HG03135 (cell line): ENCODE results near the gene KLF16.
A peak's percentile ranks its signal among the peaks of the same experiment; 100 is the strongest.

Experiments used
- ATAC-seq: cut with Tn5 transposase; IDR thresholded peaks from one replicate; pipeline ENCODE4 v1.9.1; 2021; ENCODE audit warnings: mild to moderate bottlenecking, moderate library complexity; ENCODE audit not compliant: unreplicated experiment

The KLF16 gene

GRCh38 chr19:1826557-1827521, 36.5 kb downstream of the KLF16 start:
- ATAC-seq = no peak

- no peak for ATAC-seq
Observed at GRCh38 chr19:1825909-1826556, 37.3 kb downstream of the KLF16 start.

- no peak for ATAC-seq
Observed at GRCh38 chr19:1824252-1824622, 39.1 kb downstream of the KLF16 start.

GRCh38 chr19:1823539-1824251, 39.7 kb downstream of the KLF16 start:
- no peak for ATAC-seq

- no peak for ATAC-seq
Observed at GRCh38 chr19:1823020-1823419, 40.4 kb downstream of the KLF16 start.

GRCh38 chr19:1822210-1822609, 41.2 kb downstream of the KLF16 start:
- ATAC-seq = no peak

DNA sequence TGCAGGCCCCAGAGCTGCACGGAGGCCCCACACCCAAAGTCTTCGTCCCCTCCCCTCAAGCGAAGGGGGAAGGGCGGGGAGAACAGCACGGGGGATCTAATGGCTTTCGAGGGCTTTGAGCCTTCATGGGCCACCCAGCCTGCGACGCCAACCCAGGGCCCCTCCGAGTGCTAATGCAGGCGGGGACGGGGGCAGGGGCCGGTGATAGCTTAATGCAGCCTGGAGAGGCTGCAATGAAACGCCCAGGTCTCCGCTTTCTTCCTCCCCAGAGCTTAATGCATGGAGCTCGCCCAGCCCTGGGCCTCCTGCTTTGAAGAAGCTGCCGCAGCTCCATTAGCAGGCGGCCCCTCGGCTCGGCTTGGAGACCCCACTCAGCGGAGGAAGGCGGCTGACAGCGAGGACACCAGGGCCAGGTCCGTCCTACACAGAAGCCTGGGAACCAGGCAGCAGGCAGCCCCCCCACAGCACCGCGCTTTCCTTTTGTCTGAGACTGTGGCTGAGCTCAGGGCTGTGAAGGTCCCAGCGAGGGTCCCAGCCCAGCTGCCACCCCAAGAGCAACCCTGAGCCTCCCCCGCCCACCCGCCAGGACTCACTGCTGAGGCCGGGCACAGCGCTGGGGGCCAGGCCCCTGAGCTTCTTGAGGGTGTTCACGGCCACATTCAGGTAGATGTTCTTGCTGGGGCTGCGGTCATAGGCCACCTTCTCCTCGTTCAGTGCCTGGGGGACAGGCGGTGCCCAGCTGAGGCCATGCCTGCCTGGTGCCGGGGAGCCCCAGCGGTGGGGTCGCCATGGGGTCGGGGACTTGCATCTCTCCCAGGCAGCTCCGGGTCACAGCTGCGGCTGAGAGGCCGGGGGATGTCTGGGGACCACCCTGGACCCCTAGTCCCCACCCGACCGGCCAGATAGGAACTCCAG, 43.8 kb downstream of the KLF16 start:
- ATAC-seq = no peak

DNA sequence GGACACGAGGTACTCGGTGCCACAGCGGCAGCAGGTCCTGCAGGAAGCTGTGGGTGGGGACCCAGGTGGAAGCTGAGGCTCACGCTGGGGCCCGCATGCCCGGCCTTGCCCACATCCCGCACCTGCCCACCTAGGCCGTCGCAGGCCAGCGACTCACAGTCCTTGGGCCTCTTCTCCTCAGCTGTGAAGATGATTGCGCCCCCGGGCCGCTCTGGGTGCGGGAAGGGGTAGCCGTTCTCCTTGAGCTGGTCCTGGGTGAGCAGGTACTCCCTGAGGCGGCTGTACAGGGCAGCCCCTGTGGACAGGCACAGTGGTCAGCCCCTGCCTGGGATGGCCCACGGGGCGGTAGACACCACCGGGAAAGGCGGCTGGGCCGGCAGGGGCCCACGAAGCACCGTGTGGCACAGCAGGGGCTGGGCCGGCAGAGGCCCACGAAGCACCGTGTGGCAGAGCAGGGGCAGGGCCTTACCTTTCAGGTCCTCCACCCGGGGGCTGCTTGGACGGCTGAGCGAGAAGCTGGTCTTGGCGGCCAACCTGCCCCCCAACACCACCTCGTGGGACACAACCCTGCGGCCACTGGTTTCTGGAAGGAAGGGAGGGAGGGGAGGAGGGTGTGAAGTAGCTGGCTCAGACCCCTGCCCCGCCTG, 44.7 kb downstream of the KLF16 start:
- ATAC-seq = no peak

DNA sequence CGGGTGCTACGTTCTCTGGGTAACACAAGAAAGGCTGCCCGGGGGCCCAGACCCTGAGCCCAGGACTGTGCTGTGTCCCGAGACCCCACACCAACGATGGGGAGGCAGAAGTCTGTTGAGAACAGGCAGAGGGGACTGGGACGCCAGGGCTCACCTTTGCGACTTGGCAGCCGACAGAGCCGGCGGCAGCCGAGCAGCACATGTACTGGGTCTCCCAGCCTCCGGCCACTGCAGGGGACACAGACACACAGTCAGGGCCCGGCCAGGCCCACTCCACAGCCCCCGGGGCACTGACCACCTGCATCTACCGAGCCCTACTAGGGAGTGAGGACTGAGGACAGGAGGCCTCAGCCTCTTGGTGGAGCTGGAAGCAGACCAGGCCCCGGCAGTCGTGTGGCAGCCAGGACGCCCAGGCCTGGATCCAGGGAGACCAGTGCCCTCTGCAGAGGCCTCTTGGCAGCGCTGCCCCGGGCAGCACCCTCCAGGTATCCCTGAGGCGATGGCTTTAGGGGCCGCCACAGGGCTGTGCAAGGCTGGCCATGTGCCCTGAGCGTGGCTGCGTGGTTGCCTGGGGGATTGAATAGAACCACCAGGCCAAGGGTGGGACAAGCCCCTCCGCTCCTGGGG, 45.7 kb downstream of the KLF16 start:
- no peak for ATAC-seq

DNA sequence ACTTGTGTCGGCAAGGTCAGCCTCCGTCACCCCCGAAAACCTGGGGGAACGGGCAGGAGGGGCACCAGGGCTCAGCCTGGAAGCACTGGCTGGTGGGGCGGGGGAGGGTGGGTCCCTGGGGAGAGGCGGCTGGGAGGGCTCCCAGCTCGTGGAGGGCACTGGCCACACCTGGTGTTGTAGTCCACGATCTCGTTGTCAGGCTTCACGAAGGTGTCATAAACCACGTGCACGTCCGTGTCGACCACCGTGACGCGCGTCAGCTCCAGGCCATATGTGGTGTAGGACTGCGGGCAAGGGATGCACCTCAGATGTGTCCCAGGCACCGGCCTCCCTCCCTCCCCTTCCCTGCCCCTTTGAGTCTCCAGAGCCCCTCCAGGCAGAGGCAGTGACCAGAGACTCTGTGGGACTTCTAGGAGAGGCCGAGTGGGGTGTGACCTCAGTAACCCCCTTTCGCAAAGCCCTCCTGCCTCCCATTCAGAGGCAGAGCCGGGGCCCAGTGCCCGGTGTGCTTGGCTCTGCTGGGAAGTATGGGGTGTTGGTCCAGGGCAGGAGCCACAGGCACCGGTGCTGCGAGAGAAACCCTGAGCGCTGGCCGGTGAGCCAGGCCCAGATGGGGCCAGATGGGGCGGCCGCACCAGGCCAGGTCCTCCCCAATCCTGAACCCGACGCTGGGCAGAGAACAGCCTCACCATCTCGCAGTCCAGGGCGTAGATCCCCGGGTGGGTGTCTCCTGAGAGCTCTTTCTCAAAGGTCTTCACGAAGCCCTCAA, 46.7 kb downstream of the KLF16 start:
- no peak for ATAC-seq

DNA sequence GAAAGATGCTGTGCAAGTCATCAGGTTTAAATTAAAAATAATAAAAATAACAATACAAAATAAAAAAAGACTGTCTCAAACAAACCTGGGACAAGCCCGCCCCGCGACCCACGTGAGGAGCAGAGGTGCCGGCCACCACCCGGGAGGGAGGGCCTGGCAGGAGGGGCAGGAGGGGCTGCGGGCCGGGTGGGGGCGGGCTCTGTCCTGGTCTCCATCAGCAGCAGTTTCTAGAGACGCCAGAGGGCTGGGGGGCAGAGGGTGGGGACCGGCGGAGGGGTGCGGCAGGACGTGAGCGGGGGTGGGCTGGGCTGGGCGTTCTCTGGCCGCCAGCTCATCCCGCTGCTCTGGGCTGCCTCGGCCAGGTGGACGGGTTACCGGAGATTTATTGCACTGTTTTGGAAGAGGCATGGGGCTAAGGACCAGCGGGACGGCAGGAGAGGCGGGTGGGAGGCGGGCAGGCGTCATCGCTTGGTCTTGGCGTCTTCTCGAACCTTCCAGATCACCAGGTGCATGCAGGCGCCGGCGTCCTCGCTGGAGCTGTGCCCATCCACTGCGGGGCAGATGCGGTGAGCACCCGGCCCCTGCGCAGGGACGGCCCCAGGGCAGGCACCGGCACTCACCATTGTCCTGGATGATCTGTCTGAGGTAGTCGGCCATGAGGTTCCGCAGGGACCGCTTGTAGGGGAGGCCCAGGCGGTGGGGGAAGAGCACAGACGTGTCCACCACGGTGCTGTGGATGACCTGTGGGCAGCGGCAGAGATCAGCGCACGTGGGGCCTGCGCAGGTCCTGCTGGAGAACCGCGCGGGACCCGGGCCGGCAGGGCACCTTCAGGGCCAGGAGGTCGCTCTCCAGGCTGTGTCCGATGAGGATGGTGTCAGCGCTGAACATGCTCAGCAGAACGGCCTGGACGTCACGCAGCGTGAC, 47.5 kb downstream of the KLF16 start:
- ATAC-seq = no peak

GRCh38 chr19:1814833-1815604, 48.4 kb downstream of the KLF16 start:
- no peak for ATAC-seq

- ATAC-seq = no peak
Observed at GRCh38 chr19:1814391-1814790, 49.0 kb downstream of the KLF16 start.

GRCh38 chr19:1813192-1814182, 49.9 kb downstream of the KLF16 start:
- ATAC-seq = no peak

DNA sequence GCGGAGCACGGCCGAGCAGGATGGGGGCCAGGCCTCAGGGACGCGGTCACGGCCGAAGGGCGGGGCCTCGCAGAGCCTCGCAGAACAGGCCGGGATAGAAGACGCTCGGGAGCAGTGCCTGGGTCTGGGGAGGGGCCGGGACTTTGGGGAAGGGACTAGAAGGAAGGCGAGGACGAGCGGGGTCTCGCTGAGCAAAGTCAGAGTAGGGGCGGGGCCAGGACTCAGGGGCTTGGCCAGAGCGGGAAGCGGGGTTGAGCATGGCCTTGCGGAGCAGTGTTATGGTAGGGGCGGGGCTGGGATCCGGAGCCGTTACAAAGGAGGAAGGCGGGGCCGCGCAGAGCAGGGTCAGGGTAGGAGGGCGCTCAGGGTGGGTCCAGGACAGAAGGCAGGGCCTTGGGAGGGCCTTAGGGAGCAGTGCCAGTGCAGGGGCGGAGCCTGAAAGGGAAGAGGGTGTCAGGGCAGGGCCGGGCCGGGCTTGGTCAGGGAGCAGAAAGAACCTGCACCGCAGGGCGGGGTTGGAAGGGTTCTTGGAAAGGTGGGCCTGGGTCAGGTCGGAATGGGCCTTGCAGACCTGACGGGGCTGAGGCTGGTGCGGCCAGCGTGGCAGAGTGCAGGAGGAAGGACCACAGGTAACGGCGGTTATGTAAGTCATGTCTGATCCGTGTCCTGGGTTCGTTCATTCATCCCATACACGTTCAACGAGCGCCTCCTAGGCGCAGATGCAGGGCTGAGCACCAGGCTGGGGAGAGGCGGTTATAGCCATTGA, 50.8 kb downstream of the KLF16 start:
- peak; percentile 73 for ATAC-seq
